Smooth muscle cell (in vitro differentiated cells): ENCODE measurements around the gene HACD3. TPM values are rescaled to one million over a fixed set of nuclear protein-coding genes. Genes with fewer than 3 reads are reported as not detected.

ENCODE experiments used
- DNase-seq: peaks from one replicate; lab custom pipeline; 2025; ENCODE audit not compliant: unreplicated experiment; lab: John Stamatoyannopoulos, UW
- H2AFZ ChIP-seq: fragments of 200-600 bp; sonication (generic); 2 replicates; pipeline ENCODE4 v1.6.0; 2016; ENCODE audit warnings: antibody characterized with exemption, low read depth, mild to moderate bottlenecking
- H3F3A ChIP-seq: fragments of 200-600 bp; sonication (generic); 2 replicates; pipeline ENCODE4 v1.6.0; 2017; ENCODE audit warnings: antibody characterized with exemption, low read depth
- H3K27ac ChIP-seq: fragments of 200-600 bp; sonication (generic); 2 replicates; pipeline ENCODE4 v1.5.1; 2016; ENCODE audit warnings: low read depth, mild to moderate bottlenecking
- H3K27me3 ChIP-seq: fragments of 200-600 bp; sonication (generic); 2 replicates; pipeline ENCODE4 v1.6.1; 2016; ENCODE audit warnings: low read depth, mild to moderate bottlenecking
- H3K36me3 ChIP-seq: fragments of 200-600 bp; sonication (generic); 2 replicates; pipeline ENCODE4 v1.5.1; 2016; ENCODE audit warnings: low read depth
- H3K4me1 ChIP-seq: fragments of 200-600 bp; sonication (generic); 2 replicates; pipeline ENCODE4 v1.5.1; 2016; ENCODE audit warnings: low read depth
- H3K4me2 ChIP-seq: fragments of 200-600 bp; sonication (generic); 2 replicates; pipeline ENCODE4 v1.6.0; 2016; ENCODE audit warnings: mild to moderate bottlenecking
- H3K4me3 ChIP-seq: fragments of 200-600 bp; sonication (generic); 2 replicates; pipeline ENCODE4 v1.5.1; 2016; ENCODE audit warnings: mild to moderate bottlenecking
- H3K79me2 ChIP-seq: fragments of 200-600 bp; sonication (generic); 2 replicates; pipeline ENCODE4 v1.6.0; 2016; ENCODE audit warnings: low read depth, mild to moderate bottlenecking
- H3K9ac ChIP-seq: fragments of 200-600 bp; sonication (generic); 2 replicates; pipeline ENCODE4 v1.6.0; 2016; ENCODE audit warnings: low read depth
- H3K9me3 ChIP-seq: fragments of 200-600 bp; sonication (generic); replicated peaks from 2 replicates; pipeline ENCODE4 v1.5.1; 2016; ENCODE audit warnings: low read depth
- H4K20me1 ChIP-seq: fragments of 200-600 bp; sonication (generic); 2 replicates; pipeline ENCODE4 v1.6.0; 2016; ENCODE audit warnings: low read depth
- WGBS: methylation state at CpG from one replicate; pipeline ENCODE4 v1.1.7; 2016; ENCODE audit warnings: low lambda C conversion rate; 5-methylcytosine and 5-hydroxymethylcytosine counted together
- polyA plus RNA-seq: library from polyadenylated mRNA; unstranded; fragments of >200 nt; fragmentation: Nextera tagmentation; extraction: Ambion mirVana; gene quantifications from 2 replicates; pipeline ENCODE4 v1.2.1, GENCODE V29; 2016
- total RNA-seq: library from RNA; depleted of rRNA; stranded (reverse); fragments of >200 nt; gene quantifications from 2 replicates; pipeline ENCODE4 v1.2.3, GENCODE V29; 2014
- TF ChIP-seq, protein P1 (sequence below): fragments of 200-600 bp; sonication (generic); IDR thresholded peaks from 2 replicates; pipeline ENCODE4 v1.5.1; 2017; ENCODE audit warnings: borderline replicate concordance, mild to moderate bottlenecking, antibody characterized with exemption; ENCODE audit not compliant: insufficient read depth, poor library complexity, severe bottlenecking

The HACD3 gene
- total and polyA plus RNA-seq, 2 experiments from 2014 or later, result 73.8 to 107 TPM

DNA sequence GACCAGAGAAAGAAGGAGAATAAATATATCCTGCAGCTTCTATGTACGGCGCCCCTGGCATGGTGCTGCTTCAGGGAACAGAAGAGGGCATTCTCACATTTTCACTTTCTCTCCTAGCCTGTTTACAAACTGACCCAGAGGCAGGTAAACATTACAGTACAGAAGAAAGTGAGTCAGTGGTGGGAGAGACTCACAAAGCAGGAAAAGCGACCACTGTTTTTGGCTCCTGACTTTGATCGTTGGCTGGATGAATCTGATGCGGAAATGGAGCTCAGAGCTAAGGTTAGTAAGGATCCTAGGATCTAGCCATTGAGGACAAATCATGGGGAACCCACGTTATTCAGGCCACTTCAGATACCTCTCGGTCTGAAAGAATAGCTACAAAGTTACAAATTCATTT, 26.4 kb downstream of the HACD3 start:
- no peaks in the 10 kb centered on the region for H3F3A ChIP-seq
- H3K27me3 ChIP-seq, result no peaks in the 10 kb centered on the region
- no peak overlapping the region for H3K4me3 ChIP-seq
- no peak overlapping the region for H3K27ac ChIP-seq
- 96% methylated on average over 7 of the region's 7 CpGs for WGBS
- peaks cover 3% of the 10 kb centered on the region for H3K79me2 ChIP-seq
- peaks cover 4% of the 10 kb centered on the region for H4K20me1 ChIP-seq
- H3K4me2 ChIP-seq, result no peak overlapping the region
- TF ChIP-seq, protein P1, sequence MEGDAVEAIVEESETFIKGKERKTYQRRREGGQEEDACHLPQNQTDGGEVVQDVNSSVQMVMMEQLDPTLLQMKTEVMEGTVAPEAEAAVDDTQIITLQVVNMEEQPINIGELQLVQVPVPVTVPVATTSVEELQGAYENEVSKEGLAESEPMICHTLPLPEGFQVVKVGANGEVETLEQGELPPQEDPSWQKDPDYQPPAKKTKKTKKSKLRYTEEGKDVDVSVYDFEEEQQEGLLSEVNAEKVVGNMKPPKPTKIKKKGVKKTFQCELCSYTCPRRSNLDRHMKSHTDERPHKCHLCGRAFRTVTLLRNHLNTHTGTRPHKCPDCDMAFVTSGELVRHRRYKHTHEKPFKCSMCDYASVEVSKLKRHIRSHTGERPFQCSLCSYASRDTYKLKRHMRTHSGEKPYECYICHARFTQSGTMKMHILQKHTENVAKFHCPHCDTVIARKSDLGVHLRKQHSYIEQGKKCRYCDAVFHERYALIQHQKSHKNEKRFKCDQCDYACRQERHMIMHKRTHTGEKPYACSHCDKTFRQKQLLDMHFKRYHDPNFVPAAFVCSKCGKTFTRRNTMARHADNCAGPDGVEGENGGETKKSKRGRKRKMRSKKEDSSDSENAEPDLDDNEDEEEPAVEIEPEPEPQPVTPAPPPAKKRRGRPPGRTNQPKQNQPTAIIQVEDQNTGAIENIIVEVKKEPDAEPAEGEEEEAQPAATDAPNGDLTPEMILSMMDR, result no peak
- H3K4me1 ChIP-seq, result no peaks in the 10 kb centered on the region
- H3K9me3 ChIP-seq, result no peaks in the 10 kb centered on the region
- DNase-seq, result no peak
- H3K36me3 ChIP-seq, result no peaks in the 10 kb centered on the region
- H3K9ac ChIP-seq, result no peak overlapping the region
- no peak overlapping the region for H2AFZ ChIP-seq

DNA sequence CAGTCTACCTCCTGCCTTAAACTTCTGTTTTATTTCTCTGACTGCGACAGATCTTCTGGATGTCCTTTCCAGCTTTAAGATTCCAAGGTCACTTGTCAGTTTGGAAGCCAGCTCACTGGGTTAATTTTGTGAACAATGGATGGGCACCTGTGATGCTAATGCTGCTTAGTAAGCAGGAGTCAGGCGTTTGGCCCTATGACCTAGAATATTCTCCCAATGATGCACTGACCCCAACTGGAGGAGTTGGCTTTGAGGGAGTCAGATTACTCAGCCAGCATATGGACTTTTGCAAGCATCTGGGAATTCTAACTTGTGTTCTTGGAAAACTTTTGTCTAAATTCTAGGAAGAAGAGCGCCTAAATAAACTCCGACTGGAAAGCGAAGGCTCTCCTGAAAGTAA, 28.1 kb downstream of the HACD3 start:
- no peak overlapping the region for H3K4me2 ChIP-seq
- no peaks in the 10 kb centered on the region for H3K36me3 ChIP-seq
- WGBS, result 96% methylated on average over 5 of the region's 5 CpGs
- no peak for DNase-seq
- no peak overlapping the region for H3K4me3 ChIP-seq
- no peaks in the 10 kb centered on the region for H4K20me1 ChIP-seq
- H3K9me3 ChIP-seq, result no peaks in the 10 kb centered on the region
- H3K27me3 ChIP-seq, result no peaks in the 10 kb centered on the region
- no peak overlapping the region for H3K9ac ChIP-seq
- TF ChIP-seq, protein P1, result no peak
- H3F3A ChIP-seq, result no peaks in the 10 kb centered on the region
- H3K27ac ChIP-seq, result no peak overlapping the region
- no peaks in the 10 kb centered on the region for H3K4me1 ChIP-seq
- no peak overlapping the region for H2AFZ ChIP-seq
- peaks cover 3% of the 10 kb centered on the region for H3K79me2 ChIP-seq

DNA sequence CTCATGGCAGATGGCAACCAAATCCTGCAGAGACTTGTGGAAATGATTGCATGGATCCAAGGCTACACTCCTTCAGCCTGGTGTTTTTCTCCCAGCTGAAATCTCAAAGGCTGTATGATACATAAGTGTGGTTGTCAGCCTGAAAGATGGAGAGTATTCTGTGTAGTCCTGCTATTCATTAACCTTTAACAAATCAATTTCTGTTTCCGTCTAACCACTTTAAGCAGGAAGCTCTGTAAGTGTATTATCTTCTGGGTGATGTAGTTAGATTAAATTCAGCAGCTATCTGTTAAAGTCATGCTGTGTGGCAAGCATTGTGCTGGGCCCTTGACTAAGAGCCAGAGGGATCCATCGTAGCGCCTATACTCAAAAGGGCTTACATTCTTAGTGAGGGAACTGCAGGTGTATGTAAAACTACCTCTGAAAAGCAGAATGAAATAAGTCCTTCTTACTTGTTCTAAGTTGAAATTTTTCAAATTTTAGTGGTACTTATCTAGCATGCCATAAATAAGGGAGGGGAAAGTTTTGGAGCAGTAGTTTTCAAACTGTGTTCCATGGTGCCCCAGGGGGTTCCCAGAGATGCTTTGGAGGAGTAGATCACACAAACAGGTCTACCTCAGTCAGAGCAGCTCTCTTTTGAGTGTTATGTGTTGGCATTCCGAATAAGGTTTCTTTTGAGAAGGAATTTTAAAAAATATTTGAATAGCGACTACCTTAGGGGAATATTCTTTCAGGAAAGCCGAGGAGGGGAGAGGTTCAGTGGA, 28.9 kb downstream of the HACD3 start:
- H3F3A ChIP-seq, result no peaks in the 10 kb centered on the region
- TF ChIP-seq, protein P1, result no peak
- H3K9ac ChIP-seq, result no peak overlapping the region
- no peaks in the 10 kb centered on the region for H3K27me3 ChIP-seq
- no peaks in the 10 kb centered on the region for H3K36me3 ChIP-seq
- DNase-seq, result no peak
- no peak overlapping the region for H3K4me3 ChIP-seq
- no peaks in the 10 kb centered on the region for H4K20me1 ChIP-seq
- H3K4me2 ChIP-seq, result no peak overlapping the region
- peaks cover 3% of the 10 kb centered on the region for H3K79me2 ChIP-seq
- no peak overlapping the region for H3K27ac ChIP-seq
- no peaks in the 10 kb centered on the region for H3K9me3 ChIP-seq
- 94% methylated on average over 6 of the region's 6 CpGs for WGBS
- no peaks in the 10 kb centered on the region for H3K4me1 ChIP-seq
- no peak overlapping the region for H2AFZ ChIP-seq

DNA sequence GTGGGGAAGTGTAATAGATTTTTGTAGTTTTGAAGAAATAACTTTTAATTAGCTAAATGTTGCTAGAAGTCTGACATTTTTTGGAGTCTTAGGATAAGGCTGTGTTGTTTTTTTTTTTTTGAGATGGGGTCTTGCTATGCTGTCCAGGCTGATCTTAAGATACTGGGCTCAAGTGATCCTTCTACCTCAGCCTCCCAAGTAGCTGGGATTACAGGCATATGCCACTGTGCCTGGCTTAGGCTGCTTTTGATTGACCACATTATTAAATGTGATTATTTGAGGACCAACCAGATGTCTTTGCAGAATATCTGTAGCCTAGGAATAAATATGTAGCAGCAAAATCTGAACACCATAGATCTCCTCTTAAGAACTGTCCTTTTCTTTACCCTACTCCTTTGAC, 29.7 kb downstream of the HACD3 start:
- no peak overlapping the region for H3K27ac ChIP-seq
- H3K4me1 ChIP-seq, result no peaks in the 10 kb centered on the region
- H3K9me3 ChIP-seq, result no peaks in the 10 kb centered on the region
- H3K79me2 ChIP-seq, result peaks cover 3% of the 10 kb centered on the region
- TF ChIP-seq, protein P1, result no peak
- H2AFZ ChIP-seq, result no peak overlapping the region
- H3K36me3 ChIP-seq, result no peaks in the 10 kb centered on the region
- no peaks in the 10 kb centered on the region for H3F3A ChIP-seq
- no peak overlapping the region for H3K4me2 ChIP-seq
- H4K20me1 ChIP-seq, result no peaks in the 10 kb centered on the region
- no peak overlapping the region for H3K9ac ChIP-seq
- DNase-seq, result no peak
- no peak overlapping the region for H3K4me3 ChIP-seq
- no peaks in the 10 kb centered on the region for H3K27me3 ChIP-seq
